NCI-H128 (cell line): ENCODE measurements around the gene ADAMTS2.

Source experiments
- DNase-seq: peaks from one replicate; lab custom pipeline; 2025; ENCODE audit not compliant: unreplicated experiment; lab: John Stamatoyannopoulos, UW

Gene ADAMTS2

GRCh38 chr5:179345433-179346321 is at the start of gene ADAMTS2:
Gene ADAMTS2, minus strand, starts transcription at chr5:179345461. Its CDS starts 133 bp downstream, at chr5:179345328.
- DNase-seq, result no peak

GRCh38 chr5:179393078-179393477 is 47.8 kb upstream of the ADAMTS2 start:
- no peak for DNase-seq

GRCh38 chr5:179387151-179388110 is 42.2 kb upstream of the ADAMTS2 start:
- DNase-seq, result no peak

- DNase-seq, result no peak
These were observed 40.7 kb upstream of the ADAMTS2 start for GRCh38 chr5:179385914-179386313.

- no peak for DNase-seq
These were observed 37.2 kb upstream of the ADAMTS2 start for GRCh38 chr5:179382486-179382885.

GRCh38 chr5:179381691-179382090 is 36.4 kb upstream of the ADAMTS2 start:
- DNase-seq, result no peak

- DNase-seq, result no peak
These were observed 35.2 kb upstream of the ADAMTS2 start for GRCh38 chr5:179380211-179381035.

GRCh38 chr5:179379321-179379890 is 34.1 kb upstream of the ADAMTS2 start:
- no peak for DNase-seq

GRCh38 chr5:179378441-179379271 is 33.4 kb upstream of the ADAMTS2 start:
- DNase-seq, result no peak

GRCh38 chr5:179378116-179378440 is 32.8 kb upstream of the ADAMTS2 start:
- DNase-seq, result no peak

GRCh38 chr5:179377421-179378115 is 32.3 kb upstream of the ADAMTS2 start:
- DNase-seq, result no peak

- no peak for DNase-seq
These were observed 31.6 kb upstream of the ADAMTS2 start for GRCh38 chr5:179376701-179377420.

GRCh38 chr5:179375831-179376365 is 30.6 kb upstream of the ADAMTS2 start:
- no peak for DNase-seq

GRCh38 chr5:179375236-179375685 is 30.0 kb upstream of the ADAMTS2 start:
- no peak for DNase-seq

- no peak for DNase-seq
These were observed 29.4 kb upstream of the ADAMTS2 start for GRCh38 chr5:179374506-179375235.

- no peak for DNase-seq
These were observed 28.8 kb upstream of the ADAMTS2 start for GRCh38 chr5:179373961-179374505.
